Activated CD8-positive, alpha-beta T cell treated with anti-CD3 and anti-CD28 coated beads for 36 hours (primary cell): ENCODE results near the gene PTDSS2. TPM values are rescaled to one million over a fixed set of nuclear protein-coding genes. Genes with fewer than 3 reads are reported as not detected.
"Not testable (repeated sequence)": the region's sequence is repeated elsewhere in the genome, so short reads cannot be mapped to it uniquely, and the experiment has no call there.

ENCODE experiments used
- ATAC-seq: fragments of 200-7000 bp; cut with Tn5 transposase; one replicate; pipeline ENCODE4 v1.10.0; 2021; ENCODE audit warnings: mild to moderate bottlenecking, moderate library complexity
- CTCF ChIA-PET: fragments of 350-600 bp; sonication (Branson Sonifier 250); formaldehyde crosslinking; loops from one replicate; lab custom pipeline; 2021; ENCODE audit warnings: antibody characterized with exemption; lab: Charles Lee
- POLR2A ChIA-PET: fragments of 350-600 bp; sonication (Branson Sonifier 250); formaldehyde crosslinking; loops from one replicate; lab custom pipeline; 2021; ENCODE audit warnings: antibody characterized with exemption; lab: Charles Lee
- DNase-seq: peaks from one replicate; pipeline ENCODE4 v3.0.0-alpha.2; 2020
- H3K27ac Mint-ChIP-seq: one replicate; pipeline ENCODE4 v1.8.0; 2021; ENCODE audit warnings: mild to moderate bottlenecking, mixed read lengths
- H3K27me3 Mint-ChIP-seq: one replicate; pipeline ENCODE4 v1.8.0; 2021; ENCODE audit warnings: mixed read lengths
- H3K36me3 Mint-ChIP-seq: one replicate; pipeline ENCODE4 v1.8.0; 2021; ENCODE audit warnings: low read depth, mixed read lengths
- H3K4me1 Mint-ChIP-seq: one replicate; pipeline ENCODE4 v1.8.0; 2021; ENCODE audit warnings: low read depth, mixed read lengths
- H3K4me3 Mint-ChIP-seq: one replicate; pipeline ENCODE4 v1.8.0; 2021; ENCODE audit warnings: mild to moderate bottlenecking, moderate library complexity, mixed read lengths
- H3K9me3 Mint-ChIP-seq: one replicate; pipeline ENCODE4 v1.8.0; 2021; ENCODE audit warnings: mixed read lengths
- intact Hi-C: fragments of 100-400 bp; cut with micrococcal nuclease; formaldehyde crosslinking; loops from one replicate; pipeline ENCODE4 v1.10.0; 2022
- total RNA-seq, 2 experiments: library from RNA; stranded (reverse); gene quantifications; one replicate each; pipeline ENCODE4 v1.2.3, GENCODE V29; 2021
- TF ChIP-seq, protein P1 (sequence below): fragments of 200-600 bp; IDR thresholded peaks from one replicate; pipeline ENCODE4 v1.8.0; 2022; ENCODE audit warnings: antibody characterized with exemption, mild to moderate bottlenecking

Gene PTDSS2
- total RNA-seq, 2 experiments from 2014 or later: 17.4 to 18.0 TPM

DNA sequence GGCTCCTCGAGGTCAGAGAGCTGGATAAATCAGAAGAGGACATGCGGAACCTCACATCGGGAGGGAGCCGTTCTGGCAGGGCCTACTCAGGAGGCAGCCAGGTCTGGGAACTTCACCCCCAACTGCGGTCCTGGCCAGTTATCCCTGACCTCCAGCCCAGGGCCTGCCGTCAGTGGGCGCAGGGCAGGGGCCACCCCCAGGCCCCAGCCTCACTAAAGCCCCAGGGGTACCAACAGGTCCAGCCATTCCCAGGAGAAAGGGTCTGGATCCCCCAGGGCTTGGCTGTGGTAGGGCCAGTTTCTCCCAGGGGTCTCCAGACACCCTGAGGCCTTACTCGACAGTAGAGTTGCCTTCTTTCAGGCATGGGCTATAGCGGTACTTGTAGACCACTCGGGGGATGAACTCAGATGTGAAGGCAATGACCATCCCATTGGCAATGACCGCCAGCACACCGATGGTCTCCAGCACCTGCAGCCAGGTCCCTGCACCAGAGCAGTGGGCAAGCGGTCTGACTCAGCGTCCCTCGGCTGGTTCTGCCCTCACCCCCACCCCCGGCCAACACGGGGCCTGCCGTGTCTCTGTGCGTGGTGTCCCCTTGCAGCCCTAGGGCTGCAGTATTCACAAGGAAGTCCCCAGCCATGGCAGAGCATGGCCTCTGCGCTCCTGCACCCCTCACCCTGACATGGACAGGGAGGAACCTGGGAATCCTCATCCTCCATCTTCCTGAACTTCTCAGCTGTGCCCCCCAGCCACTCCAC lies 30.7 kb upstream of the PTDSS2 start:
- ATAC-seq: no peak

DNA sequence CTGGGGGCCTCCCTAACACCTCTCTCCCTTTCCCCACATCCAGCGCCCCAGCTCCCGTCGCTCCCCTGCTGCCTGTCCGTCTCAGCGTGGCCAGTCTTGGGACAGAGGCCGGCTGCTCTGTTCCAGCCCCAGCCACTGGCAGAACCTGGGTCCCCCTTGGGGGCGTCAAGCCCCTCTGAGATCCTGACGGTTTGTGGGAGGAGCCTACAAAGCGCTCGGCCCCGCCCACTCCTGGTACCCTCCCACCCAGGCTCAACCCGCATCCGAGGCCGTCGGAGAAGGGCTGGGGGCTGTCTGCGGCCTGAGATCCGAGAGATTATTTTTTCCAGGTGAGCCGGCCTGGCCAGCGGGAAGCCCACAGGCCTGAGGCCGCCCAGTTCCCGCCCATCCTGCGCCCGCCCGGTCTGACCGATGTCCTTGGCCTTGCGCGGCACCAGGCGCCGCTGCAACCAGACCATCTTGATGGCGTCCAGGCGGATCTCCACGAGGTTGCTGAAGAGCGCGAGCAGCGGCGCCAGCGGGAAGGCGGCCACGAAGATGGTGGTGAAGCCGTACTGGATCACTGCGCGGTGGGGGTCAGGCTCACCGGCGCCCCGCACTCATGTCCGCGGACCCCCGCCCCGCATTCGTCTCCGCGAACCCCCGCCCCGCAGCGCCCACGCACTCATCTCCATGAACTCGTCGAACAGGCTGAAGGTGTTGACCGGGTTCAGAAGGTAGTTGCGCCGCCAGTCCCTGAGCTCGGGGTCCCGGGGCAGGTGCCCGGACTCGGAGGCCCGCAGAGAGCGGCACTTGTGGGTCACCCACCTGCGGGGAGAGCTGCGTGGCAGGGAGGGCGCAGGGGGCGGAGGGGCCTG lies 29.8 kb upstream of the PTDSS2 start:
- DNase-seq (no peak), ATAC-seq (no peak)
- TF ChIP-seq, protein P1, sequence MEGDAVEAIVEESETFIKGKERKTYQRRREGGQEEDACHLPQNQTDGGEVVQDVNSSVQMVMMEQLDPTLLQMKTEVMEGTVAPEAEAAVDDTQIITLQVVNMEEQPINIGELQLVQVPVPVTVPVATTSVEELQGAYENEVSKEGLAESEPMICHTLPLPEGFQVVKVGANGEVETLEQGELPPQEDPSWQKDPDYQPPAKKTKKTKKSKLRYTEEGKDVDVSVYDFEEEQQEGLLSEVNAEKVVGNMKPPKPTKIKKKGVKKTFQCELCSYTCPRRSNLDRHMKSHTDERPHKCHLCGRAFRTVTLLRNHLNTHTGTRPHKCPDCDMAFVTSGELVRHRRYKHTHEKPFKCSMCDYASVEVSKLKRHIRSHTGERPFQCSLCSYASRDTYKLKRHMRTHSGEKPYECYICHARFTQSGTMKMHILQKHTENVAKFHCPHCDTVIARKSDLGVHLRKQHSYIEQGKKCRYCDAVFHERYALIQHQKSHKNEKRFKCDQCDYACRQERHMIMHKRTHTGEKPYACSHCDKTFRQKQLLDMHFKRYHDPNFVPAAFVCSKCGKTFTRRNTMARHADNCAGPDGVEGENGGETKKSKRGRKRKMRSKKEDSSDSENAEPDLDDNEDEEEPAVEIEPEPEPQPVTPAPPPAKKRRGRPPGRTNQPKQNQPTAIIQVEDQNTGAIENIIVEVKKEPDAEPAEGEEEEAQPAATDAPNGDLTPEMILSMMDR: no peak
- Mint-ChIP-seq H3K4me1 (peaks cover 9% of the 10 kb centered on the region), H3K36me3 (peaks cover 7% of the 10 kb centered on the region), H3K9me3 (peaks cover 1% of the 10 kb centered on the region), H3K27me3 (no peaks in the 10 kb centered on the region), H3K4me3 (no peak overlapping the region), H3K27ac (no peak overlapping the region)
- ChIA-PET CTCF (no interaction called here), POLR2A (no interaction called here)
- intact Hi-C loops: no loop called here

More for the DNA sequence above, 30.7 kb upstream of the PTDSS2 start:
- Mint-ChIP-seq H3K4me1 (peaks cover 14% of the 10 kb centered on the region), H3K27me3 (no peaks in the 10 kb centered on the region), H3K27ac (no peak overlapping the region), H3K4me3 (no peak overlapping the region), H3K9me3 (no peaks in the 10 kb centered on the region), H3K36me3 (peaks cover 1% of the 10 kb centered on the region)
- TF ChIP-seq, protein P1: no peak
- intact Hi-C loops: no loop called here
- CTCF ChIA-PET: no interaction called here
- DNase-seq: no peak
- POLR2A ChIA-PET: no interaction called here

DNA sequence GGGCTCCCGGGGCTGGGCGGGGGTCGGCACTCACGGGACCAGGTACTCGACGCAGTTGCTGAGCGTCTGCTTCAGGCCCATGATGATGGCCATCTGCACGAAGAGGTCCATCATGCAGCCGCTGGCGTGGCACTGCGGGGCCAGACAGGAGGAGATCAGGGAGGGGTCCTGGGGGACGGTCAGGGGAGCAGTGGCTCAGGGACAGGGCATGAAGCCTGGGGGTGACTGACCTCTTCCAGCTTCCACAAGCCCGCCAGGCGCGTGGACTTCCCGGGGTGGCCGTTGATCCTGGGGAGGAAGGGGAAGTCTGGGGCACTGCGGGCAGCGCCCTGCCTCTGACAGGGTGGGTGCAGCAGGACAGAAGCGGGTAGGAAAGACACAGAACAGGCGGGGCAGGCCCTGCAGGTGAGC lies 29.2 kb upstream of the PTDSS2 start:
- peaks cover 4% of the 10 kb centered on the region for H3K4me1 Mint-ChIP-seq
- no peak overlapping the region for H3K27ac Mint-ChIP-seq
- TF ChIP-seq, protein P1: no peak
- DNase-seq (no peak), ATAC-seq (no peak)
- intact Hi-C loops: no loop called here
- H3K36me3 Mint-ChIP-seq: peaks cover 9% of the 10 kb centered on the region
- ChIA-PET POLR2A (no interaction called here), CTCF (no interaction called here)
- no peak overlapping the region for H3K4me3 Mint-ChIP-seq
- peaks cover 1% of the 10 kb centered on the region for H3K9me3 Mint-ChIP-seq
- H3K27me3 Mint-ChIP-seq: no peaks in the 10 kb centered on the region

DNA sequence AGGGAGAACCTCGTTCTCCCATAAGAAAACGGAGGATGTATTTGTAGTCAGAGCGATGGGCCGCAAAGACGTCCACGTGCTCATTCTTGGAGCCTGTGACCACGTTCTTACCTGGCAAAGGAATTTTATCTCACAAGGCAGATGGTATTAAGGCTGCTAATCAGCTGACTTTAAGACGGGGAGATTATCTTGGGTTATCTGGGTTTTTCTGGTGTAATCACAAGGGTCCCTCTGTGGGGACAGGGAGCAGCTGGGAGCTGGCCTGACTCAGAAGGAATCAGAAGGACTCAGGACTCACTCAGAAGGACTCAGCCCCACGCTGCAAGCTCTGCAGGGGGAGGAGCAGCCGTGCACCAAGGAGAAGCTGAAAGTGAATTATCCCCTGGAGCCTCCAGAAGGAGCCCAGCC lies 27.8 kb upstream of the PTDSS2 start:
- H3K9me3 Mint-ChIP-seq: peaks cover 1% of the 10 kb centered on the region
- POLR2A ChIA-PET: no interaction called here
- no peak overlapping the region for H3K27ac Mint-ChIP-seq
- intact Hi-C loops: no loop called here
- CTCF ChIA-PET: interaction anchor here (1.0 to 1.3 kb wide), 3 partner anchors 23 to 97 kb away, joined by 3 to 4 read pairs (median 3); no protein-coding TSS in a partner anchor
- DNase-seq (no peak), ATAC-seq (no peak)
- no peak overlapping the region for H3K4me3 Mint-ChIP-seq
- H3K4me1 Mint-ChIP-seq: no peaks in the 10 kb centered on the region
- H3K36me3 Mint-ChIP-seq: peaks cover 9% of the 10 kb centered on the region
- TF ChIP-seq, protein P1: no peak
- no peaks in the 10 kb centered on the region for H3K27me3 Mint-ChIP-seq

DNA sequence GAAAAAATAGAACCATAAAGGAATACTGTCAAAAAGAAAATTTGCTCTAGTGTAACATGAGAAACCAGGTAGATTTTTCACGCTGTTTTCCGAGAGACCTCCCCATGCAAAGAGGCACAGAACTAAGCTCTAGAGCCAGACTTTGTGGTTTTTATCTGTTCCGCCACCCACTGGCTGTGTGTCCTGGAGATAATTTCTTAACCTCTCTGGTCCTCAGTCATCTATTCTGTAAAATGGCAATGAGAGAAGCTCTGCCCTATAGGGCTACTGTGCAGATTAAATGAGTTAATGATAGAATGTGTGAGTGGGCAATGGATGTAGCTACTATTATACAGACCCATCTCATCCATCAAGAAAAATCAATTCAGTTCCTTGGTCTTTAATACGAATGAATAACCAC lies 25.8 kb upstream of the PTDSS2 start:
- TF ChIP-seq, protein P1: no peak
- Mint-ChIP-seq H3K36me3 (peaks cover 11% of the 10 kb centered on the region), H3K4me3 (no peak overlapping the region), H3K27me3 (no peaks in the 10 kb centered on the region), H3K9me3 (peaks cover 1% of the 10 kb centered on the region), H3K4me1 (no peaks in the 10 kb centered on the region), H3K27ac (no peak overlapping the region)
- POLR2A ChIA-PET: no interaction called here
- CTCF ChIA-PET: no interaction called here
- DNase-seq (no peak), ATAC-seq (no peak)
- intact Hi-C loops: no loop called here

DNA sequence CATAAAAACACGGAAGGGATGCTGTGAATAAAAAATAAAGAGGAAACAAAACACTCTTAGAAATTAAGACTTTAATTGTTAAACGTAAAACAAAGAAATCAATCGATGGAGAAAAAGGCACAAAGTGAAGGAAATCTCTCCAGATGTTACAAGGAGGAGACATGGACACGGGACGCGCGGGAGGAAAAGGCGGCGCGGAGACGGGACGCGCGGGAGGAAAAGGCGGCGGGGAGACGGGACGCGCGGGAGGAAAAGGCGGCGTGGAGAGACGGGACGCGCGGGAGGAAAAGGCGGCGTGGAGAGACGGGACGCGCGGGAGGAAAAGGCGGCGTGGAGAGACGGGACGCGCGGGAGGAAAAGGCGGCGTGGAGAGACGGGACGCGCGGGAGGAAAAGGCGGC lies 25.3 kb upstream of the PTDSS2 start:
- DNase-seq, H3K9me3 Mint-ChIP-seq, H3K27ac Mint-ChIP-seq, H3K4me1 Mint-ChIP-seq, POLR2A ChIA-PET, ATAC-seq, intact Hi-C loops, CTCF ChIA-PET, H3K4me3 Mint-ChIP-seq, H3K27me3 Mint-ChIP-seq: not testable (repeated sequence)
- H3K36me3 Mint-ChIP-seq: peaks cover 11% of the 10 kb centered on the region
